H7 (cell line): ENCODE results near the gene SPTSSA. TPM values are rescaled to one million over a fixed set of nuclear protein-coding genes. Genes with fewer than 3 reads are reported as not detected.
"Not testable (repeated sequence)": the region's sequence is repeated elsewhere in the genome, so short reads cannot be mapped to it uniquely, and the experiment has no call there.

Source experiments
- DNase-seq: peaks from one replicate; pipeline ENCODE4 v3.0.0; 2012
- H3K27me3 ChIP-seq: 2 replicates; pipeline ENCODE4 v1.6.0; 2011; ENCODE audit warnings: mild to moderate bottlenecking, low read length; ENCODE audit not compliant: control insufficient read depth, insufficient read depth
- H3K36me3 ChIP-seq: replicated peaks from 2 replicates; pipeline ENCODE4 v1.5.1; 2011; ENCODE audit warnings: low read length; ENCODE audit not compliant: control insufficient read depth, insufficient read depth
- H3K4me3 ChIP-seq: 2 replicates; pipeline ENCODE4 v1.5.1; 2011; ENCODE audit warnings: low read depth, mild to moderate bottlenecking, control low read depth, low read length, moderate library complexity; ENCODE audit not compliant: insufficient read depth
- total RNA-seq: library from RNA; depleted of rRNA; stranded (reverse); fragments of >200 nt; shearing (Covaris generic); gene quantifications from 2 replicates; pipeline ENCODE4 v1.2.3, GENCODE V29; 2014

Gene SPTSSA
- total RNA-seq, 1 experiment from 2014 or later, result 16.0 TPM

- H3K27me3 ChIP-seq, result no peaks in the 10 kb centered on the region
- DNase-seq, result no peak
- no peaks in the 10 kb centered on the region for H3K36me3 ChIP-seq
- no peak overlapping the region for H3K4me3 ChIP-seq
Observed at GRCh38 chr14:34484726-34485125, 22.7 kb upstream of the SPTSSA start.

- H3K36me3 ChIP-seq, result no peaks in the 10 kb centered on the region
Observed at GRCh38 chr14:34482463-34482862, 20.4 kb upstream of the SPTSSA start.

GRCh38 chr14:34479694-34480093 is 17.7 kb upstream of the SPTSSA start:
- Histone ChIP-seq H3K36me3 (no peaks in the 10 kb centered on the region), H3K4me3 (no peak overlapping the region), H3K27me3 (no peaks in the 10 kb centered on the region)
- no peak for DNase-seq

More at GRCh38 chr14:34482463-34482862, 20.4 kb upstream of the SPTSSA start:
- H3K4me3 ChIP-seq, result no peak overlapping the region
- no peak for DNase-seq
- H3K27me3 ChIP-seq, result no peaks in the 10 kb centered on the region

GRCh38 chr14:34478261-34478660 is 16.2 kb upstream of the SPTSSA start:
- no peak for DNase-seq
- Histone ChIP-seq H3K36me3 (no peaks in the 10 kb centered on the region), H3K4me3 (no peak overlapping the region), H3K27me3 (no peaks in the 10 kb centered on the region)

- H3K36me3 ChIP-seq, H3K4me3 ChIP-seq, DNase-seq, H3K27me3 ChIP-seq: not testable (repeated sequence)
Observed at GRCh38 chr14:34476036-34476435, 14.0 kb upstream of the SPTSSA start.

- Histone ChIP-seq H3K27me3 (no peaks in the 10 kb centered on the region), H3K36me3 (no peaks in the 10 kb centered on the region), H3K4me3 (no peak overlapping the region)
- DNase-seq, result no peak
Observed at GRCh38 chr14:34475163-34475562, 13.1 kb upstream of the SPTSSA start.

GRCh38 chr14:34474187-34474679 is 12.2 kb upstream of the SPTSSA start:
- Histone ChIP-seq H3K4me3 (no peak overlapping the region), H3K27me3 (no peaks in the 10 kb centered on the region), H3K36me3 (no peaks in the 10 kb centered on the region)
- DNase-seq, result no peak

GRCh38 chr14:34472706-34473279 is 10.8 kb upstream of the SPTSSA start:
- DNase-seq, result no peak
- Histone ChIP-seq H3K27me3 (no peaks in the 10 kb centered on the region), H3K4me3 (no peak overlapping the region), H3K36me3 (no peaks in the 10 kb centered on the region)

- no peak for DNase-seq
- Histone ChIP-seq H3K4me3 (no peak overlapping the region), H3K36me3 (no peaks in the 10 kb centered on the region), H3K27me3 (no peaks in the 10 kb centered on the region)
Observed at GRCh38 chr14:34470319-34470718, 8.3 kb upstream of the SPTSSA start.

- H3K27me3 ChIP-seq, result no peaks in the 10 kb centered on the region
- H3K4me3 ChIP-seq, result no peak overlapping the region
- DNase-seq, result no peak
- H3K36me3 ChIP-seq, result no peaks in the 10 kb centered on the region
Observed at GRCh38 chr14:34466691-34467090, 4.7 kb upstream of the SPTSSA start.

GRCh38 chr14:34465069-34465859 is 3.2 kb upstream of the SPTSSA start:
- Histone ChIP-seq H3K4me3 (no peak overlapping the region), H3K36me3 (no peaks in the 10 kb centered on the region), H3K27me3 (no peaks in the 10 kb centered on the region)
- no peak for DNase-seq

- Histone ChIP-seq H3K36me3 (no peaks in the 10 kb centered on the region), H3K4me3 (no peak overlapping the region), H3K27me3 (no peaks in the 10 kb centered on the region)
- no peak for DNase-seq
Observed at GRCh38 chr14:34463598-34463961, 1.5 kb upstream of the SPTSSA start.

- Histone ChIP-seq H3K27me3 (no peaks in the 10 kb centered on the region), H3K4me3 (peak overlapping the region; percentile 72), H3K36me3 (no peaks in the 10 kb centered on the region)
- no peak for DNase-seq
Observed at GRCh38 chr14:34461334-34462131, 507 bp downstream of the SPTSSA start.

GRCh38 chr14:34460841-34461240 is 1.2 kb downstream of the SPTSSA start:
- H3K4me3 ChIP-seq, result peak overlapping the region; percentile 72
- H3K27me3 ChIP-seq, result no peaks in the 10 kb centered on the region
- DNase-seq, result no peak
- H3K36me3 ChIP-seq, result no peaks in the 10 kb centered on the region

GRCh38 chr14:34460295-34460694 is 1.7 kb downstream of the SPTSSA start:
- Histone ChIP-seq H3K36me3 (no peaks in the 10 kb centered on the region), H3K27me3 (no peaks in the 10 kb centered on the region), H3K4me3 (no peak overlapping the region)
- no peak for DNase-seq
